Measurements from ENCODE around the gene MRPL57.
"Not testable (repeated sequence)": the region's sequence is repeated elsewhere in the genome, so short reads cannot be mapped to it uniquely, and the experiment has no call there.

Gene MRPL57

DNA sequence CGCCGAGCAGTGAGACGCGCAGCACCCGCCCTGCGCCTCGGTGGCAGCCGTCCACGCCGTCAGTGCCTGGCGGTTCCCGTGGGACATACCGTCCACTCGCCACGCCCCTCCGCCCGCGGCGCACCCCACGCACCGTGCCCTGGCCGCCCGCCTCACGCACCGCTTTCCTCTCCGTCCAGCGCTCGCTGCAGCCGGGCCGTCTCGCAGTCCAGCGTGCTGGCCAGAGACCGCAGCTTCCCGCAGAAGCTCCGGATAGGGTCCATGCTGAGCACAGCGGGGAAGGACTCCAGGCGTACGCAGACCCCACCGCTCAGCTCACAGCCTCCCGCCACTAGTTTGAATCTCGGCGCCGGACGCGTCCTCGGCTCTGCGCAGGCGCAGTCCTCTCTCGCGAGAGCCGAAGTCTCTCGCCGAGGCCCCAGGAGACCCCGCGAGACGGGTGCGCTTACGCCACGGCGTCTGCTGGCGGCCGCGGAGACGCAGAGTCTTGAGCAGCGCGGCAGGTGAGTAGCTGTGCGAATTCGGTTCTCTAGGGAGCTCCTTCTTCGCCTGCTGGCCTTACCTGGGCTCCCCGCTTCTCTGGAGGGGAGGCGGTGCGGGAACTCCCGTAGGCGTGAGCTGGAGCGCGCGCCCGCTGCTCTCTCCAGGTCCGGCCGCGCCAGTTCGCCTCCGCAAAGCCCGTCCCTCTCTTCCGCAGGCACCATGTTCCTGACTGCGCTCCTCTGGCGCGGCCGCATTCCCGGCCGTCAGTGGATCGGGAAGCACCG lies at the start of gene MRPL57, which contains the start of gene SKA3:
MRPL57 (plus strand) TSS at position 444 of the 767 bp plus-strand sequence; CDS start at position 703, 259 bp downstream.
SKA3 (minus strand) TSS at position 338 of the 767 bp plus-strand sequence; CDS start at position 263, 75 bp downstream.
- peak; percentile 96 for DNase-seq (ENCODE audit: low read depth)
- TF ChIP-seq, protein P1, sequence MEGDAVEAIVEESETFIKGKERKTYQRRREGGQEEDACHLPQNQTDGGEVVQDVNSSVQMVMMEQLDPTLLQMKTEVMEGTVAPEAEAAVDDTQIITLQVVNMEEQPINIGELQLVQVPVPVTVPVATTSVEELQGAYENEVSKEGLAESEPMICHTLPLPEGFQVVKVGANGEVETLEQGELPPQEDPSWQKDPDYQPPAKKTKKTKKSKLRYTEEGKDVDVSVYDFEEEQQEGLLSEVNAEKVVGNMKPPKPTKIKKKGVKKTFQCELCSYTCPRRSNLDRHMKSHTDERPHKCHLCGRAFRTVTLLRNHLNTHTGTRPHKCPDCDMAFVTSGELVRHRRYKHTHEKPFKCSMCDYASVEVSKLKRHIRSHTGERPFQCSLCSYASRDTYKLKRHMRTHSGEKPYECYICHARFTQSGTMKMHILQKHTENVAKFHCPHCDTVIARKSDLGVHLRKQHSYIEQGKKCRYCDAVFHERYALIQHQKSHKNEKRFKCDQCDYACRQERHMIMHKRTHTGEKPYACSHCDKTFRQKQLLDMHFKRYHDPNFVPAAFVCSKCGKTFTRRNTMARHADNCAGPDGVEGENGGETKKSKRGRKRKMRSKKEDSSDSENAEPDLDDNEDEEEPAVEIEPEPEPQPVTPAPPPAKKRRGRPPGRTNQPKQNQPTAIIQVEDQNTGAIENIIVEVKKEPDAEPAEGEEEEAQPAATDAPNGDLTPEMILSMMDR (IDR thresholded peaks at IDR 0.05; ENCODE audit: low read depth, low read length), result no peak
- TF ChIP-seq MYC (IDR thresholded peaks at IDR 0.05; ENCODE audit: low read depth, low read length), result peak; percentile 66; the same call in 1 of the 2 replicates
- TF ChIP-seq MAX (IDR thresholded peaks at IDR 0.05; ENCODE audit: low read depth, low read length), result peak; percentile 17; the same call in 1 of the 2 replicates
- TF ChIP-seq POLR2A (IDR thresholded peaks at IDR 0.05; ENCODE audit: extremely low read depth, insufficient read length), result peak; percentile 98
- peak within 1 kb of the TSS; percentile 84 for H3K4me3 ChIP-seq (ENCODE audit: low read depth, low read length)

DNA sequence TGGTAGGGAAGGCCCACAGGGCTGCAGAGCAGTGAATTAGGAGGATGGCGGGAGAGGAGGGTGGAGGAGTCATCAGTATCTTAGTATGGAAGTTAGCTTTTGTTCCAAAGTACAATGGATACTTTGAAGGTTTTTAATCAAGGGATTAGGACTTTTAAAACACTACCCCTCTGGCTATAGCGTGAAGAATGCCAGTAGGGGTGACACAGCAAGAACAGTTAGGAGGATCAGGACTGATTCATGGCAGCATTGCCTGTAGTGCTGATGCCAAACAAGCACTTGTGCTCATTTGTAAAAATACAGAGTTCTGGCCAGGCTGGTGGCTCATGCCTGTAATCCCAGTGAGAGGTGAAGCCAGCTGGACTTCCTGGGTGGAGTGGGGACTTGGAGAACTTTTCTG lies 46.3 kb upstream of the MRPL57 start:
- no peak for TF ChIP-seq POLR2A (IDR thresholded peaks at IDR 0.05; ENCODE audit: extremely low read depth, insufficient read length)
- no peak for TF ChIP-seq MYC (IDR thresholded peaks at IDR 0.05; ENCODE audit: low read depth, low read length)
- no peak for TF ChIP-seq MAX (IDR thresholded peaks at IDR 0.05; ENCODE audit: low read depth, low read length)
- TF ChIP-seq, protein P1 (IDR thresholded peaks at IDR 0.05; ENCODE audit: low read depth, low read length), result no peak
- DNase-seq (ENCODE audit: low read depth), result no peak
- H3K4me3 ChIP-seq (ENCODE audit: low read depth, low read length), result no peak overlapping the region

DNA sequence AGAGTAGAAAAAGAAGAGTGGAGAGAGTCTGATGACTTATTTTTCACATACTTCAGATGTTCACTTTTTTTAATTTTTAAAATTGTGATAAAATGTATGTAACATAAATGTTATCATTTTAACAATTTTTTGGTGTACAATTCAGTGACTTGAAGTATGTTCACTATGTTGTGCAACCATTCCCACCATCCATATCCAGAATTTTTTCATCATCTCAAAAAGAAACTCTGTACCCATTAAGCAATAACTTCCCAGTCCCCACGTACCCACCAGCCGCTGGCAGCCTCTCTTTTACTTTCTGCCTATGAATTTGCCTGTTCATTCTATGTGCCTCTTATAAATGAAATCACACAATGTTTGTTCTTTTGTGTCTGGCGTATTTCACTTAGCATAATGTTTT lies 43.4 kb upstream of the MRPL57 start:
- no peak overlapping the region for H3K4me3 ChIP-seq (ENCODE audit: low read depth, low read length)
- TF ChIP-seq MYC (IDR thresholded peaks at IDR 0.05; ENCODE audit: low read depth, low read length) (no peak), MAX (IDR thresholded peaks at IDR 0.05; ENCODE audit: low read depth, low read length) (no peak), POLR2A (IDR thresholded peaks at IDR 0.05; ENCODE audit: extremely low read depth, insufficient read length) (no peak)
- TF ChIP-seq, protein P1 (IDR thresholded peaks at IDR 0.05; ENCODE audit: low read depth, low read length), result no peak
- no peak for DNase-seq (ENCODE audit: low read depth)

DNA sequence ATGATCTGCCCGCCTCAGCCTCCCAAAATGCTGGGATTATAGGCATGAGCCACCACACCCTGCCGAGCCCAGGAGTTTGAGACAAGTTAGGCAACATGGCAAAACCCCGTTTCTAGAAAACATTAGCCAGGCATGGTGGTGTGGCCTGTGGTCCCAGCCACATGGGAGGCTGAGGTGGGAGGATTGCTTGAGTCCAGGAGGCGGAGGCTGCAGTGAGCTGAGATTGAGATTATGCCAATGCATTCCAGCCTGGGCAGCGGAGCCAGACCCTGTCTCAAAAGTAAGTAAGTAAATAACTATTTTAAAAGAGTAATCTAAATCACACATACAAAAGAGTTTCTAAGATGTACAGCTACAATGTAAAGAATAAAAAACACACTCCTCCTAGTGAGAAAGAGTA lies 42.0 kb upstream of the MRPL57 start:
- TF ChIP-seq POLR2A (IDR thresholded peaks at IDR 0.05; ENCODE audit: extremely low read depth, insufficient read length), result no peak
- no peak for TF ChIP-seq MYC (IDR thresholded peaks at IDR 0.05; ENCODE audit: low read depth, low read length)
- no peak for TF ChIP-seq MAX (IDR thresholded peaks at IDR 0.05; ENCODE audit: low read depth, low read length)
- TF ChIP-seq, protein P1 (IDR thresholded peaks at IDR 0.05; ENCODE audit: low read depth, low read length), result no peak
- no peak overlapping the region for H3K4me3 ChIP-seq (ENCODE audit: low read depth, low read length)
- DNase-seq (ENCODE audit: low read depth), result no peak

DNA sequence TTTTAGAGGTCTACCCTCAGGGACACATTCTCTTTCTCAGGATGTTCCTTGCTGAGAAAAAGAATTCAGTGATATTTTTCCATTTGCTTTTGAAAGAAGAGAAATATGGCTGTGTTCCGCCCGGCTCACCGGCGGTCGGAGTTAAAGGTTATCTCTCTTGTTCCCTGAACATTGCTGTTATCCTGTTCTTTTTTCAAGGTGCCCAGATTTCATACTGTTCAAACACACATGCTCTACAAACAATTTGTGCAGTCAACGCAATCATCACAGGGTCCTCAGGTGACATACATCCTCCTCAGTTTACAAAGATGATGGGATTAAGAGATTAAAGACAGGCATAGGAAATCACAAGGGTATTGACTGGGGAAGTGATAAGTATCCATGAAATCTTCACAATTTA lies 40.6 kb upstream of the MRPL57 start:
- H3K4me3 ChIP-seq (ENCODE audit: low read depth, low read length); DNase-seq (ENCODE audit: low read depth): not testable (repeated sequence)

GRCh38 chr13:21137696-21138095 lies 38.8 kb upstream of the MRPL57 start:
- TF ChIP-seq MYC (IDR thresholded peaks at IDR 0.05; ENCODE audit: low read depth, low read length) (no peak), POLR2A (IDR thresholded peaks at IDR 0.05; ENCODE audit: extremely low read depth, insufficient read length) (no peak), MAX (IDR thresholded peaks at IDR 0.05; ENCODE audit: low read depth, low read length) (no peak)
- TF ChIP-seq, protein P1 (IDR thresholded peaks at IDR 0.05; ENCODE audit: low read depth, low read length), result no peak
- DNase-seq (ENCODE audit: low read depth), result peak; percentile 50
- no peak overlapping the region for H3K4me3 ChIP-seq (ENCODE audit: low read depth, low read length)
